H9 (cell line): ENCODE measurements around the gene ANO2. TPM values are rescaled to one million over a fixed set of nuclear protein-coding genes. Genes with fewer than 3 reads are reported as not detected.

Source experiments
- DNase-seq: peaks from one replicate; pipeline ENCODE4 v3.0.0-alpha.2; 2017
- H2AFZ ChIP-seq: one replicate; pipeline ENCODE4 v1.6.1; 2013; ENCODE audit warnings: mild to moderate bottlenecking, low read length, control low read depth, moderate library complexity
- H2AK5ac ChIP-seq: 2 replicates; pipeline ENCODE4 v1.6.1; 2013; ENCODE audit warnings: low read length, control low read depth, mixed read lengths; ENCODE audit not compliant: insufficient read length
- H2BK120ac ChIP-seq: one replicate; pipeline ENCODE4 v1.6.1; 2013; ENCODE audit warnings: low read depth, mild to moderate bottlenecking, low read length, control low read depth, inconsistent platforms; ENCODE audit not compliant: poor library complexity, severe bottlenecking
- H2BK12ac ChIP-seq: 2 replicates; pipeline ENCODE4 v1.6.1; 2013; ENCODE audit warnings: low read length, control low read depth, mixed read lengths, low read depth; ENCODE audit not compliant: insufficient read length
- H2BK15ac ChIP-seq: 2 replicates; pipeline ENCODE4 v1.6.1; 2013; ENCODE audit warnings: low read depth, low read length, control low read depth
- H2BK20ac ChIP-seq: one replicate; pipeline ENCODE4 v1.6.1; 2013; ENCODE audit warnings: low read depth, mild to moderate bottlenecking, low read length, control low read depth, inconsistent platforms; ENCODE audit not compliant: poor library complexity, severe bottlenecking
- H2BK5ac ChIP-seq: 2 replicates; pipeline ENCODE4 v1.6.1; 2013; ENCODE audit warnings: low read length, control low read depth, mixed read lengths; ENCODE audit not compliant: insufficient read length
- H3K14ac ChIP-seq: 2 replicates; pipeline ENCODE4 v1.6.1; 2013; ENCODE audit warnings: low read length, control low read depth; ENCODE audit not compliant: insufficient read depth
- H3K18ac ChIP-seq: 2 replicates; pipeline ENCODE4 v1.6.1; 2013; ENCODE audit warnings: low read depth, mild to moderate bottlenecking, mixed read lengths, low read length, control low read depth; ENCODE audit not compliant: insufficient read length
- H3K23ac ChIP-seq: 2 replicates; pipeline ENCODE4 v1.6.1; 2013; ENCODE audit warnings: low read length, control low read depth, mixed read lengths, low read depth; ENCODE audit not compliant: insufficient read length
- H3K23me2 ChIP-seq: 2 replicates; pipeline ENCODE4 v1.6.1; 2013; ENCODE audit warnings: low read depth, mild to moderate bottlenecking, mixed read lengths, low read length, control low read depth; ENCODE audit not compliant: insufficient read length, poor library complexity, severe bottlenecking
- H3K27ac ChIP-seq: 2 replicates; pipeline ENCODE4 v1.5.1; 2013; ENCODE audit warnings: low read length, control low read depth, mixed read lengths, low read depth; ENCODE audit not compliant: insufficient read length
- H3K27me3 ChIP-seq: 2 replicates; pipeline ENCODE4 v1.6.1; 2013; ENCODE audit warnings: low read length, control low read depth, inconsistent platforms; ENCODE audit not compliant: insufficient read depth
- H3K4ac ChIP-seq: 2 replicates; pipeline ENCODE4 v1.6.1; 2013; ENCODE audit warnings: low read depth, mild to moderate bottlenecking, control low read depth, inconsistent platforms, low read length, moderate library complexity
- H3K4me1 ChIP-seq: 2 replicates; pipeline ENCODE4 v1.6.1; 2013; ENCODE audit warnings: low read length, control low read depth, inconsistent platforms; ENCODE audit not compliant: insufficient read depth
- H3K4me2 ChIP-seq: 2 replicates; pipeline ENCODE4 v1.6.1; 2013; ENCODE audit warnings: low read length, control low read depth, mixed read lengths; ENCODE audit not compliant: insufficient read length, insufficient read depth
- H3K56ac ChIP-seq: 2 replicates; pipeline ENCODE4 v1.6.1; 2013; ENCODE audit warnings: low read depth, mild to moderate bottlenecking, mixed read lengths, low read length, control low read depth; ENCODE audit not compliant: insufficient read length
- H3K79me1 ChIP-seq: 2 replicates; pipeline ENCODE4 v1.6.1; 2013; ENCODE audit warnings: low read depth, mild to moderate bottlenecking, moderate library complexity, low read length, control low read depth, inconsistent platforms; ENCODE audit not compliant: insufficient read depth, poor library complexity, severe bottlenecking
- H3K79me2 ChIP-seq: 2 replicates; pipeline ENCODE4 v1.6.1; 2013; ENCODE audit warnings: low read length, control low read depth, inconsistent platforms; ENCODE audit not compliant: insufficient read depth
- H3K9ac ChIP-seq: 2 replicates; pipeline ENCODE4 v1.6.1; 2013; ENCODE audit warnings: low read length, control low read depth, mixed read lengths; ENCODE audit not compliant: insufficient read length; ENCODE audit errors: extremely low read depth
- H3K9me3 ChIP-seq: one replicate; pipeline ENCODE4 v1.6.1; 2013; ENCODE audit warnings: low read depth, low read length, inconsistent platforms; ENCODE audit not compliant: control insufficient read depth
- H3T11ph ChIP-seq: one replicate; pipeline ENCODE4 v1.6.1; 2013; ENCODE audit warnings: mild to moderate bottlenecking, low read length, control low read depth, inconsistent platforms
- H4K20me1 ChIP-seq: one replicate; pipeline ENCODE4 v1.6.1; 2013; ENCODE audit not compliant: control insufficient read depth, insufficient read length, insufficient read depth
- H4K5ac ChIP-seq: 2 replicates; pipeline ENCODE4 v1.6.1; 2013; ENCODE audit warnings: low read depth, mild to moderate bottlenecking, mixed read lengths, low read length, control low read depth; ENCODE audit not compliant: insufficient read length
- H4K8ac ChIP-seq: replicated peaks from 2 replicates; pipeline ENCODE4 v1.6.1; 2013; ENCODE audit warnings: low read length, control low read depth, mixed read lengths, low read depth; ENCODE audit not compliant: insufficient read length
- H4K91ac ChIP-seq: 2 replicates; pipeline ENCODE4 v1.6.1; 2013; ENCODE audit warnings: low read depth, mild to moderate bottlenecking, moderate library complexity, mixed read lengths, low read length, control low read depth; ENCODE audit not compliant: insufficient read length
- H3K27ac Mint-ChIP-seq, 3 experiments: 2 replicates in 2 of 3; 3 replicates in 1 of 3; pipeline ENCODE4 v1.8.0; 2020 to 2021; ENCODE audit warnings: mixed read lengths in 3 of 3, mild to moderate bottlenecking in 1 of 3, moderate library complexity in 1 of 3
- H3K27me3 Mint-ChIP-seq: 2 replicates; pipeline ENCODE4 v1.8.0; 2021; ENCODE audit warnings: low read depth, mild to moderate bottlenecking, moderate library complexity, mixed read lengths
- H3K36me3 Mint-ChIP-seq, 3 experiments: 2 replicates in 2 of 3; 3 replicates in 1 of 3; pipeline ENCODE4 v1.8.0; 2020 to 2021; ENCODE audit warnings: low read depth in 3 of 3, mixed read lengths in 3 of 3; ENCODE audit not compliant: insufficient read depth in 1 of 3
- H3K4me1 Mint-ChIP-seq, 2 experiments: 2 replicates each; pipeline ENCODE4 v1.8.0; 2020; ENCODE audit warnings: mixed read lengths in 2 of 2
- H3K4me3 Mint-ChIP-seq, 2 experiments: 2 replicates in 1 of 2; 3 replicates in 1 of 2; pipeline ENCODE4 v1.8.0; 2020 to 2021; ENCODE audit warnings: mild to moderate bottlenecking in 2 of 2, mixed read lengths in 2 of 2, moderate library complexity in 1 of 2
- H3K9me3 Mint-ChIP-seq, 2 experiments: 2 replicates in 1 of 2; 3 replicates in 1 of 2; pipeline ENCODE4 v1.8.0; 2020; ENCODE audit warnings: mild to moderate bottlenecking in 2 of 2, mixed read lengths in 2 of 2, moderate library complexity in 1 of 2
- CTCF ChIP-seq: fragments of 200-600 bp; sonication (generic); conservative IDR thresholded peaks from 3 replicates; pipeline ENCODE4 v1.8.0; 2021; ENCODE audit warnings: antibody characterized with exemption, mild to moderate bottlenecking
- WGBS: extraction: QIAGEN DNeasy Blood & Tissue Kit; methylation state at CpG from one replicate; pipeline ENCODE4 v1.1.7; 2013; ENCODE audit warnings: missing lambda C conversion rate, low lambda C conversion rate, mixed read lengths; ENCODE audit not compliant: insufficient read length; ENCODE audit errors: extremely low coverage; 5-methylcytosine and 5-hydroxymethylcytosine counted together
- total RNA-seq: library from RNA; stranded (reverse); gene quantifications from 2 replicates; pipeline ENCODE4 v1.2.1, GENCODE V29; 2021

Gene ANO2
- total RNA-seq, 1 experiment from 2014 or later = 3.8 TPM

- Histone ChIP-seq H3K9ac (no peak overlapping the region), H2BK12ac (no peak overlapping the region), H2AK5ac (no peak overlapping the region), H3K79me2 (no peaks in the 10 kb centered on the region), H3K4ac (no peak overlapping the region), H2BK15ac (no peak overlapping the region), H2AFZ (no peak overlapping the region), H2BK5ac (no peak overlapping the region), H3K27ac (no peak overlapping the region), H3K79me1 (no peaks in the 10 kb centered on the region), H3K23me2 (no peaks in the 10 kb centered on the region), H3T11ph (no peak overlapping the region), H2BK20ac (no peak overlapping the region), H4K5ac (no peak overlapping the region), H3K56ac (no peak overlapping the region), H2BK120ac (no peak overlapping the region), H4K91ac (no peak overlapping the region), H3K14ac (no peak overlapping the region), H3K18ac (no peak overlapping the region), H3K9me3 (no peaks in the 10 kb centered on the region), H3K4me2 (no peak overlapping the region), H4K20me1 (no peaks in the 10 kb centered on the region), H3K4me1 (no peaks in the 10 kb centered on the region), H4K8ac (no peak overlapping the region), H3K27me3 (no peaks in the 10 kb centered on the region), H3K23ac (no peak overlapping the region)
- WGBS = no CpG with 5 or more reads among the region's 8 CpGs
- Mint-ChIP-seq H3K27ac (no peak overlapping the region), H3K27me3 (peaks cover 3% of the 10 kb centered on the region; the same call in 1 of the 2 replicates), H3K9me3 (no peaks in the 10 kb centered on the region), H3K4me1 (peaks cover 8 to 17% of the 10 kb centered on the region in 2 experiments), H3K36me3 (no peaks in the 10 kb centered on the region), H3K4me3 (no peak overlapping the region)
- TF ChIP-seq CTCF = no peak
- DNase-seq = peak; percentile 62
Observed at GRCh38 chr12:5518584-5519365, 426.3 kb downstream of the ANO2 start.
